ENCODE results near the gene KDM2B.

DNA sequence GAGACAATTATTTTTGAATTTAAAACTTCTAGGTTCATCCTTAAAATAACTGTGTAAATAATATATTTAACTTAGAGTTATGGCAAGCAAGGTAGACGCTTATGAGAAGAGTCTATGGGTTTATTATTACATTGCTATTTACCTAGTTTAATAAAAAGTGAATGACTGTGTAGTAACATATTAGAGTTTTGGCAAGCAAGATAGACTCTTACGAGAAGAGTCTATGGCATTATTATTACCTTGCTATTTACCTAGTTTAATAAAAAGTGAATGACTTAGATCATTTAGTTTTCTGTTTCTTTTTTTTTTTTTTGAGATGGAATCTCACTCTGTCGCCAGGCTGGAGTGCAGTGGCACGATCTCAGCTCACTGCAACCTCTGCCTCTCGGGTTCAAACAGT is 177.1 kb downstream of the KDM2B start:
- TF ChIP-seq CTCF (IDR thresholded peaks at IDR 0.05; ENCODE audit: low read depth, low read length) (no peak), POLR2A (IDR thresholded peaks at IDR 0.05; ENCODE audit: extremely low read depth, insufficient read length) (no peak), MYC (IDR thresholded peaks at IDR 0.05; ENCODE audit: low read depth, low read length) (no peak)
- TF ChIP-seq, protein P1, sequence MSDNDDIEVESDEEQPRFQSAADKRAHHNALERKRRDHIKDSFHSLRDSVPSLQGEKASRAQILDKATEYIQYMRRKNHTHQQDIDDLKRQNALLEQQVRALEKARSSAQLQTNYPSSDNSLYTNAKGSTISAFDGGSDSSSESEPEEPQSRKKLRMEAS (IDR thresholded peaks at IDR 0.05; ENCODE audit: low read depth, low read length) = no peak

Measured in NB4 (cell line).